Mesothelial cell of epicardium (in vitro differentiated cells): ENCODE data around the gene VAT1L. TPM values are rescaled to one million over a fixed set of nuclear protein-coding genes. Genes with fewer than 3 reads are reported as not detected.

ENCODE experiments used
- DNase-seq, 2 experiments: peaks; one replicate each; pipeline ENCODE4 v3.0.0; 2021; ENCODE audit warnings: low spot score in 2 of 2; ENCODE audit not compliant: unreplicated experiment in 2 of 2
- H3K27ac Mint-ChIP-seq: 2 replicates; pipeline ENCODE4 v1.8.0; 2021; ENCODE audit warnings: mixed read lengths
- H3K27me3 Mint-ChIP-seq: 2 replicates; pipeline ENCODE4 v1.8.0; 2021; ENCODE audit warnings: low read depth, mixed read lengths
- H3K36me3 Mint-ChIP-seq: 2 replicates; pipeline ENCODE4 v1.8.0; 2021; ENCODE audit warnings: mixed read lengths
- H3K4me1 Mint-ChIP-seq: 2 replicates; pipeline ENCODE4 v1.8.0; 2021; ENCODE audit warnings: mixed read lengths
- H3K4me3 Mint-ChIP-seq: 2 replicates; pipeline ENCODE4 v1.8.0; 2021; ENCODE audit warnings: mild to moderate bottlenecking, moderate library complexity, mixed read lengths
- H3K9me3 Mint-ChIP-seq: 2 replicates; pipeline ENCODE4 v1.8.0; 2021; ENCODE audit warnings: mixed read lengths
- total RNA-seq: library from RNA; stranded (reverse); gene quantifications from 3 replicates; pipeline ENCODE4 v1.2.1, GENCODE V29; 2021
- TF ChIP-seq, protein P1 (sequence below): fragments of 200-600 bp; sonication (generic); IDR thresholded peaks from one replicate; pipeline ENCODE4 v1.5.0; 2021; ENCODE audit warnings: antibody characterized with exemption; ENCODE audit not compliant: unreplicated experiment

The VAT1L gene
- total RNA-seq, 1 donor from 2014 or later: 6.3 TPM

DNA sequence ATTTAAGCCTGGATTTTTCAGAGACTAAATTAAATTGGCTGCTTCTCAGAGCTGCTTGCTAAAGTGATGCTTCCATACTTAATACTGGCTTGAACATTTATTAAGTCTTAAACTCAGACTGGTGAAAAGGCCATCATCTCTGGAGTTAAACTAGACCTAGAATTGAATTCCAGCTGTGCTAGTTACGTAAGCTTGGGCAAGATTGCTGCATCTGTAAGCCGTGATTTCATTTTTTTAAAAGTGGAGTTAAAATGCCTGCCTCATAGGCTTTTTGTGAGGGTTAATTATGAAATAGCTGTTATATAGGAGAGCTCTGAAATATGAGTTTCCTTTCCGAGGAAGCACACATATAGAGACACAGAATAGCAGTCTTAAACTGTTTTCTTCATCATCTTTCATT lies 84.7 kb downstream of the VAT1L start:
- no peaks in the 10 kb centered on the region for H3K27me3 Mint-ChIP-seq
- TF ChIP-seq, protein P1, sequence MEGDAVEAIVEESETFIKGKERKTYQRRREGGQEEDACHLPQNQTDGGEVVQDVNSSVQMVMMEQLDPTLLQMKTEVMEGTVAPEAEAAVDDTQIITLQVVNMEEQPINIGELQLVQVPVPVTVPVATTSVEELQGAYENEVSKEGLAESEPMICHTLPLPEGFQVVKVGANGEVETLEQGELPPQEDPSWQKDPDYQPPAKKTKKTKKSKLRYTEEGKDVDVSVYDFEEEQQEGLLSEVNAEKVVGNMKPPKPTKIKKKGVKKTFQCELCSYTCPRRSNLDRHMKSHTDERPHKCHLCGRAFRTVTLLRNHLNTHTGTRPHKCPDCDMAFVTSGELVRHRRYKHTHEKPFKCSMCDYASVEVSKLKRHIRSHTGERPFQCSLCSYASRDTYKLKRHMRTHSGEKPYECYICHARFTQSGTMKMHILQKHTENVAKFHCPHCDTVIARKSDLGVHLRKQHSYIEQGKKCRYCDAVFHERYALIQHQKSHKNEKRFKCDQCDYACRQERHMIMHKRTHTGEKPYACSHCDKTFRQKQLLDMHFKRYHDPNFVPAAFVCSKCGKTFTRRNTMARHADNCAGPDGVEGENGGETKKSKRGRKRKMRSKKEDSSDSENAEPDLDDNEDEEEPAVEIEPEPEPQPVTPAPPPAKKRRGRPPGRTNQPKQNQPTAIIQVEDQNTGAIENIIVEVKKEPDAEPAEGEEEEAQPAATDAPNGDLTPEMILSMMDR: no peak
- peaks cover 28% of the 10 kb centered on the region for H3K4me1 Mint-ChIP-seq
- DNase-seq: no peak
- peaks cover 3% of the 10 kb centered on the region for H3K9me3 Mint-ChIP-seq
- H3K4me3 Mint-ChIP-seq: no peak overlapping the region
- H3K27ac Mint-ChIP-seq: no peak overlapping the region
- H3K36me3 Mint-ChIP-seq: no peaks in the 10 kb centered on the region

DNA sequence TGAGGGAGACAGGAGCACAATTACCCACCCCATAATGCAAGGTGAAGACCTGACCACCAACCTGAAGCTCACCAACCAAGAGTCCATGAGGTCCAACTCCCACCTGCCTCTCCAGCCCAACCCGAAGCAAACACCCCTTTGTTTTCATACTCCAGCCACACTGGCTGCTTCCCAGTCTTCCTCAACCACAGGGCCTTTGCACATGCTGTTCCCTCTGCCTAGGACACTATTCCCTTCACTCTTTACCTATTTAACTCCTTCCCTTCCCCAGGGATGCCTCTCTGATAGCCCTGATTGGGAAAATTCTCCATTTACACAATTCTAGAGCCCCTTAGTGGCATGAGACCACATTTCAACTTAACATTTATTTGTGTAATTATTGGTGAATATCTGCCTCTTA lies 86.0 kb downstream of the VAT1L start:
- DNase-seq: no peak
- Mint-ChIP-seq H3K4me1 (peaks cover 23% of the 10 kb centered on the region), H3K27ac (no peak overlapping the region), H3K27me3 (no peaks in the 10 kb centered on the region), H3K4me3 (no peak overlapping the region), H3K36me3 (no peaks in the 10 kb centered on the region), H3K9me3 (peaks cover 3% of the 10 kb centered on the region)
- TF ChIP-seq, protein P1: no peak

DNA sequence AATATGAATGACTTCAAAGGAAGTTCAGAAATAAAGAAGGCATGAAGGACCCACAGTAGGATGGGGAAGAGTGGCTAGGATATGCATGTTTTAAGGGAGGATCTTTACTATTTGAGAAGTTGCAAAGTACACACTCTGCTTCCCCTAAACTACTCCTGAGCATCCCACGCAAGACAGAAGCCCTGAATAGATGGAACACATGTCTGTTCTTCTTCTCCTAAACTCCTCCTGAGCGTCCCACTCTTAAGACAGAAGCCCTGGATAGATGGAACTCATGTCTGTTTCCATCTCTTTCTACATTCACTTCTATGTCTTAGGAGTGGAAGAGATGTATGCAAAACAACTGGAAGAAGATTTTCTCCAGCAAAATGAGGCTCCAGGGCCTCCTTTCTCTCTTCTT lies 88.4 kb downstream of the VAT1L start:
- no peak overlapping the region for H3K4me3 Mint-ChIP-seq
- H3K36me3 Mint-ChIP-seq: no peaks in the 10 kb centered on the region
- DNase-seq: no peak
- peaks cover 9% of the 10 kb centered on the region for H3K4me1 Mint-ChIP-seq
- peaks cover 3% of the 10 kb centered on the region for H3K9me3 Mint-ChIP-seq
- no peaks in the 10 kb centered on the region for H3K27me3 Mint-ChIP-seq
- TF ChIP-seq, protein P1: no peak
- H3K27ac Mint-ChIP-seq: no peak overlapping the region

DNA sequence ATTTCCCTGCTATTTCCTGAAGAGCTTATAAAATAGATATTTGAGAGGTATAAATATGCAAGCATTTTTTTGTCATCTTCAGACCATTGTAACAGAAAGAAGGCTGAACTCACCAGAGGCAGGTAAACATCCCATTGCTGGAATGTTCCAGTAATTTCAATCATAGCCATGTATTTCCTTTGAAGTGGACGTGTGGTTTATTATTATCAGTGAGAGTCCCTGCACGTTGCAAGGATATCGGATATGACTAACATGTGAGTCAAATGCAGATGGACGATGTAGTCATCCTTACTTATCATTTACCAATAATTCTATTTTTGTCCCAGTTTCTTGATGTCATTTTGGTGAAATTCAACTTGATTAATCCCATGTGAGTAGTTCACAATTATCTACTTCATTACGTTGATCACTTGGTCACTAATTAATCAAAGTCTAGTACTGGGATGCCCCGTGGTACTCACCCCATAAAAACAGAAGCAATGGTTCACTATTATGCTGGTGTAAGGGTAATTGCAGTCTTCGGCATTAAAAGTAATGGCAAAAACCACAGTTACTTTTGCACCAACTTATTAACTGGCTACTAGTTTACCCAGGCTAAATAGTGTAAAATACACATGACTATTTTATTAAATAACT lies 89.5 kb downstream of the VAT1L start:
- Mint-ChIP-seq H3K9me3 (peaks cover 3% of the 10 kb centered on the region), H3K27me3 (no peaks in the 10 kb centered on the region), H3K4me3 (no peak overlapping the region), H3K4me1 (peaks cover 9% of the 10 kb centered on the region), H3K36me3 (no peaks in the 10 kb centered on the region), H3K27ac (no peak overlapping the region)
- DNase-seq: no peak
- TF ChIP-seq, protein P1: no peak

DNA sequence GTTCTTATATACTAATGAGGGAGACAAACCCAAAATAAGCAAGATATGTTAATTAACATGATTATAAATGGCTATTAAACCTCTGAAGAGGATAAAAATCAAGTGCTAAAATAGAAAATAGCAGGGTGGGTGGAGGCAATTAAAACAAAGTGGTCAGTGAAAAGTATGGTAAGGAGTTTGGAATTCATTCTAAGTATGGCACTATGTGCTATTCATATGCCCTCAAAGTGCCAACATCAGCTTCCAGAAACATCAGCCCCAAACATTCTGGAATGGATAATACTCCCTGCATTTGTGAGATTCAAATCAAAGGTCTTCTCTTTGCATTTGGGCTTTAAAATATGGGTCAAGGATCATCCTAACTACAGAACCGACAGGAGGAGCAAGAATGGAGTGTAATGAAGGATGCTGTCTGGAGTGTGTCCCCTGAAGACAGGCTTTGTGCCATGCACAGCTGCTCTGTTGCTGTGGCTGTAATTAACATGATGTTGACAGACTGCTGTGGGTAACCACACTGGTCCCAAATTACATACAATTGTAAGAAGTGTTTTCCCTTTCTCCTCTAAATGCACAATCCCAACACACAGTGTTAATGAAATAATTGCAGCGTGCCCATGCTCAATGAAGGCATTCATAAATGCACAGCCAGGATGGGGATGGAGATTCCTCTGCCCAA lies 93.1 kb downstream of the VAT1L start:
- Mint-ChIP-seq H3K4me3 (no peak overlapping the region), H3K9me3 (peaks cover 5% of the 10 kb centered on the region), H3K36me3 (no peaks in the 10 kb centered on the region)

More for the DNA sequence above, 93.1 kb downstream of the VAT1L start:
- H3K27me3 Mint-ChIP-seq: no peaks in the 10 kb centered on the region
- no peak overlapping the region for H3K27ac Mint-ChIP-seq
- H3K4me1 Mint-ChIP-seq: peaks cover 2% of the 10 kb centered on the region
- TF ChIP-seq, protein P1: no peak
- no peak for DNase-seq
